HEK293 (cell line): Measurements from ENCODE around the gene DLD.

Source experiments
- CTCF ChIA-PET: fragments of 350-600 bp; formaldehyde crosslinking; extraction: SDS; loops from one replicate; lab custom pipeline; 2021; ENCODE audit warnings: antibody characterized with exemption; lab: Yijun Ruan, JAX
- POLR2A ChIA-PET: fragments of 300-600 bp; formaldehyde crosslinking; extraction: SDS; loops from one replicate; lab custom pipeline; 2020; ENCODE audit warnings: antibody characterized with exemption, inconsistent platforms; lab: Yijun Ruan, JAX
- H3K27ac ChIP-seq: fragments of 200-500 bp; sonication (Bioruptor generic); 2 replicates; pipeline ENCODE4 v1.5.1; 2014; ENCODE audit warnings: low read depth, low read length, control low read depth, inconsistent platforms; ENCODE audit errors: extremely low read depth
- H3K36me3 ChIP-seq, 2 experiments: fragments of 200-500 bp in 1 of 2; sonication (Bioruptor generic) in 1 of 2; 1 replicate in 1 of 2; 2 replicates in 1 of 2; pipeline ENCODE4 v1.5.1; 2014 to 2017; ENCODE audit warnings: inconsistent platforms in 2 of 2, low read length in 2 of 2; ENCODE audit not compliant: control insufficient read depth in 2 of 2, insufficient read depth in 1 of 2
- H3K4me1 ChIP-seq: fragments of 200-500 bp; sonication (Bioruptor generic); 2 replicates; pipeline ENCODE4 v1.5.1; 2014; ENCODE audit warnings: mild to moderate bottlenecking, low read length, inconsistent platforms; ENCODE audit not compliant: control insufficient read depth, insufficient read depth
- H3K4me3 ChIP-seq: 2 replicates; pipeline ENCODE4 v1.5.1; 2011; ENCODE audit warnings: low read depth, mild to moderate bottlenecking, control low read depth, low read length, moderate library complexity
- H3K9me3 ChIP-seq: fragments of 200-500 bp; sonication (Bioruptor generic); 2 replicates; pipeline ENCODE4 v1.5.1; 2014; ENCODE audit warnings: low read depth, low read length, inconsistent platforms; ENCODE audit not compliant: control insufficient read depth, insufficient read depth
- BCL11A ChIP-seq: fragments of 450-650 bp; formaldehyde crosslinking; IDR thresholded peaks from 2 replicates; pipeline ENCODE4 v1.5.1; 2016; ENCODE audit warnings: low read depth, missing biosample characterization, missing genetic modification characterization
- KLF17 ChIP-seq: fragments of 450-650 bp; formaldehyde crosslinking; IDR thresholded peaks from 2 replicates; pipeline ENCODE4 v1.5.1; 2016; ENCODE audit warnings: missing biosample characterization, missing genetic modification characterization
- KLF7 ChIP-seq: fragments of 450-650 bp; formaldehyde crosslinking; IDR thresholded peaks from 2 replicates; pipeline ENCODE4 v1.5.1; 2016; ENCODE audit warnings: missing biosample characterization, missing genetic modification characterization, borderline replicate concordance
- MYNN ChIP-seq: fragments of 450-650 bp; formaldehyde crosslinking; IDR thresholded peaks from 2 replicates; pipeline ENCODE4 v1.5.1; 2016; ENCODE audit warnings: missing biosample characterization, missing genetic modification characterization, borderline replicate concordance
- REPIN1 ChIP-seq: fragments of 450-650 bp; formaldehyde crosslinking; IDR thresholded peaks from 2 replicates; pipeline ENCODE4 v1.5.1; 2017; ENCODE audit warnings: missing biosample characterization, missing genetic modification characterization, low read depth
- REST ChIP-seq: fragments of 450-650 bp; formaldehyde crosslinking; IDR thresholded peaks from 2 replicates; pipeline ENCODE4 v1.5.1; 2016; ENCODE audit warnings: missing biosample characterization, missing genetic modification characterization
- SETDB1 ChIP-seq: IDR thresholded peaks from one replicate; pipeline ENCODE4 v1.6.1; 2017; ENCODE audit warnings: mild to moderate bottlenecking, low read length, moderate library complexity, mixed read lengths; ENCODE audit not compliant: insufficient read length
- ZBTB48 ChIP-seq: fragments of 450-650 bp; formaldehyde crosslinking; IDR thresholded peaks from 2 replicates; pipeline ENCODE4 v1.5.1; 2016; ENCODE audit warnings: missing biosample characterization, missing genetic modification characterization
- ZBTB8A ChIP-seq: fragments of 450-650 bp; formaldehyde crosslinking; IDR thresholded peaks from 2 replicates; pipeline ENCODE4 v1.5.1; 2016; ENCODE audit warnings: missing biosample characterization, missing genetic modification characterization
- ZIC2 ChIP-seq: fragments of 450-650 bp; formaldehyde crosslinking; IDR thresholded peaks from 2 replicates; pipeline ENCODE4 v1.5.1; 2016; ENCODE audit warnings: missing biosample characterization, missing genetic modification characterization
- ZNF155 ChIP-seq: fragments of 450-650 bp; formaldehyde crosslinking; IDR thresholded peaks from 2 replicates; pipeline ENCODE4 v1.5.1; 2016; ENCODE audit warnings: missing biosample characterization, missing genetic modification characterization
- ZNF184 ChIP-seq: fragments of 450-650 bp; IDR thresholded peaks from 2 replicates; pipeline ENCODE4 v1.5.1; 2018; ENCODE audit warnings: missing biosample characterization, mild to moderate bottlenecking, missing genetic modification characterization
- ZNF24 ChIP-seq: fragments of 450-650 bp; formaldehyde crosslinking; IDR thresholded peaks from 2 replicates; pipeline ENCODE4 v1.5.1; 2016; ENCODE audit warnings: missing biosample characterization, missing genetic modification characterization
- ZNF302 ChIP-seq: fragments of 450-650 bp; formaldehyde crosslinking; IDR thresholded peaks from 2 replicates; pipeline ENCODE4 v1.5.1; 2016; ENCODE audit warnings: missing biosample characterization, missing genetic modification characterization, low read depth
- ZNF423 ChIP-seq: fragments of 450-650 bp; formaldehyde crosslinking; IDR thresholded peaks from 2 replicates; pipeline ENCODE4 v1.5.1; 2016; ENCODE audit warnings: missing biosample characterization, missing genetic modification characterization
- ZNF549 ChIP-seq: fragments of 450-650 bp; IDR thresholded peaks from 2 replicates; pipeline ENCODE4 v1.5.1; 2018; ENCODE audit warnings: missing biosample characterization, missing genetic modification characterization, mild to moderate bottlenecking, inconsistent platforms, moderate library complexity
- ZNF555 ChIP-seq: fragments of 450-650 bp; formaldehyde crosslinking; conservative IDR thresholded peaks from 2 replicates; pipeline ENCODE4 v1.5.1; 2017; ENCODE audit warnings: missing biosample characterization, mild to moderate bottlenecking, missing genetic modification characterization, inconsistent platforms
- ZNF560 ChIP-seq: fragments of 450-650 bp; formaldehyde crosslinking; IDR thresholded peaks from 2 replicates; pipeline ENCODE4 v1.5.1; 2017; ENCODE audit warnings: missing biosample characterization, missing genetic modification characterization, borderline replicate concordance
- ZNF571 ChIP-seq: fragments of 450-650 bp; formaldehyde crosslinking; IDR thresholded peaks from 2 replicates; pipeline ENCODE4 v1.5.0; 2017; ENCODE audit warnings: missing biosample characterization, missing genetic modification characterization
- ZNF654 ChIP-seq: fragments of 450-650 bp; formaldehyde crosslinking; IDR thresholded peaks from 2 replicates; pipeline ENCODE4 v1.5.1; 2016; ENCODE audit warnings: low read depth, missing biosample characterization, missing genetic modification characterization
- ZNF658 ChIP-seq: fragments of 450-650 bp; formaldehyde crosslinking; IDR thresholded peaks from 2 replicates; pipeline ENCODE4; 2016; ENCODE audit warnings: missing biosample characterization, missing genetic modification characterization
- ZNF664 ChIP-seq: fragments of 450-650 bp; formaldehyde crosslinking; IDR thresholded peaks from 2 replicates; pipeline ENCODE4 v1.5.1; 2016; ENCODE audit warnings: missing biosample characterization, missing genetic modification characterization
- TF ChIP-seq, protein P1 (sequence below): fragments of 450-650 bp; formaldehyde crosslinking; IDR thresholded peaks from 2 replicates; pipeline ENCODE4 v1.5.1; 2017; ENCODE audit warnings: missing biosample characterization, missing genetic modification characterization

The DLD gene

GRCh38 chr7:107938456-107939250, 47.7 kb downstream of the DLD start:
- CTCF ChIA-PET = interaction anchor here (1.5 kb wide), 1 partner anchor 207 kb away, joined by 3 read pairs; no protein-coding TSS in a partner anchor
- Histone ChIP-seq H3K4me1 (no peaks in the 10 kb centered on the region), H3K27ac (no peak overlapping the region), H3K36me3 (peaks cover 0 to 53% of the 10 kb centered on the region in 2 experiments; a peak in 2 of 3 replicates), H3K9me3 (no peaks in the 10 kb centered on the region), H3K4me3 (no peak overlapping the region)
- POLR2A ChIA-PET = no interaction called here
- TF ChIP-seq ZNF549 (tag by site-specific recombination) (no peak), ZNF302 (no peak), BCL11A (tag by site-specific recombination) (no peak), SETDB1 (no peak)

- H3K9me3 ChIP-seq = no peaks in the 10 kb centered on the region
- CTCF ChIA-PET = interaction anchor here (0.6 kb wide), 1 partner anchor 22 kb away, joined by 5 read pairs; no protein-coding TSS in a partner anchor
- TF ChIP-seq ZNF654 (tag by site-specific recombination) (no peak), ZNF658 (tag by site-specific recombination) (no peak), ZNF571 (tag by site-specific recombination) (no peak), ZNF555 (tag by site-specific recombination) (no peak), REST (tag by site-specific recombination) (no peak), ZNF560 (no peak), ZBTB48 (tag by site-specific recombination) (no peak), ZNF664 (tag by site-specific recombination) (no peak), REPIN1 (tag by site-specific recombination) (no peak), ZNF155 (tag by site-specific recombination) (no peak), ZNF184 (tag by site-specific recombination) (no peak), ZNF24 (tag by site-specific recombination) (no peak), ZIC2 (tag by site-specific recombination) (no peak), MYNN (tag by site-specific recombination) (no peak), KLF7 (tag by site-specific recombination) (no peak), ZBTB8A (tag by site-specific recombination) (no peak), KLF17 (no peak), ZNF423 (no peak)
- TF ChIP-seq, protein P1, sequence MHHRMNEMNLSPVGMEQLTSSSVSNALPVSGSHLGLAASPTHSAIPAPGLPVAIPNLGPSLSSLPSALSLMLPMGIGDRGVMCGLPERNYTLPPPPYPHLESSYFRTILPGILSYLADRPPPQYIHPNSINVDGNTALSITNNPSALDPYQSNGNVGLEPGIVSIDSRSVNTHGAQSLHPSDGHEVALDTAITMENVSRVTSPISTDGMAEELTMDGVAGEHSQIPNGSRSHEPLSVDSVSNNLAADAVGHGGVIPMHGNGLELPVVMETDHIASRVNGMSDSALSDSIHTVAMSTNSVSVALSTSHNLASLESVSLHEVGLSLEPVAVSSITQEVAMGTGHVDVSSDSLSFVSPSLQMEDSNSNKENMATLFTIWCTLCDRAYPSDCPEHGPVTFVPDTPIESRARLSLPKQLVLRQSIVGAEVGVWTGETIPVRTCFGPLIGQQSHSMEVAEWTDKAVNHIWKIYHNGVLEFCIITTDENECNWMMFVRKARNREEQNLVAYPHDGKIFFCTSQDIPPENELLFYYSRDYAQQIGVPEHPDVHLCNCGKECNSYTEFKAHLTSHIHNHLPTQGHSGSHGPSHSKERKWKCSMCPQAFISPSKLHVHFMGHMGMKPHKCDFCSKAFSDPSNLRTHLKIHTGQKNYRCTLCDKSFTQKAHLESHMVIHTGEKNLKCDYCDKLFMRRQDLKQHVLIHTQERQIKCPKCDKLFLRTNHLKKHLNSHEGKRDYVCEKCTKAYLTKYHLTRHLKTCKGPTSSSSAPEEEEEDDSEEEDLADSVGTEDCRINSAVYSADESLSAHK (tag by site-specific recombination) = no peak
Measured at GRCh38 chr7:107939573-107940489, 48.8 kb downstream of the DLD start.

More at GRCh38 chr7:107939573-107940489, 48.8 kb downstream of the DLD start:
- POLR2A ChIA-PET = no interaction called here
- Histone ChIP-seq H3K4me1 (no peaks in the 10 kb centered on the region), H3K36me3 (peaks cover 0 to 60% of the 10 kb centered on the region in 2 experiments; a peak in 2 of 3 replicates), H3K4me3 (no peak overlapping the region), H3K27ac (no peak overlapping the region)
